CD1c-positive myeloid dendritic cell (primary cell): ENCODE data around the gene SDSL.

Source experiments
- DNase-seq: peaks from one replicate; pipeline ENCODE4 v3.0.0-alpha.2; 2016; ENCODE audit errors: extremely low spot score

SDSL gene

DNA sequence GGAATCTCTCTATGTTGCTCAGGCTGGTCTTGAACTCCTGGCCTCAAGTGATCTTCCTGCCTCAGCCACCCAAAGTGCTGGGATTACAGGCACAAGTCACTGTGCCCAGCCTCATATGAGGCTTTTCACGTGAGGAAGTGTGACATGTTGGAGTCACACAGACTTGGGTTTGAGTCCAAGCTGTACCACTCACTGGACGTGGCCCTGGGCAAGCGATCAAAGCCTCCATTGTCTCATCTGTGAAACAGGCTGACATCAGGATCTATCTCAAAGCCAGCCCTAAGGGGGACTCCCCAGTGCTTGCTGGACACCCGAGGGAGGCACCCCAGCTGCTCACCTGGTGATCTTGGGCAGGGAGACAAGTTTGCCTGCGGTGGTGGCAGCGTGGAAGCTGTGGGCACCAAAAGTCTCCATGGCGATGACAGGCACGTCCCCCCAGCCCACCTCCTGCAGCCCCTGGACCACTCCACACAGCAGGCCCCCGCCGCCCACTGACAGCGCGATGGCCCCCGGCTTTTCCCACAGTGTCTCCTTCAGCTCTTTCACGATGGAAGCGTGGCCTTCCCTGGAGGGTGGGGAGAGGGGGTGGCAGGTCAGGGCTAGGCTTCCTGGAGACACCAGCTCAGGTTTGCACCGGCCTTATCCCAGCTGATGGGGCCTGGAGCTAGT is 25.2 kb upstream of the SDSL start:
- no peak for DNase-seq

DNA sequence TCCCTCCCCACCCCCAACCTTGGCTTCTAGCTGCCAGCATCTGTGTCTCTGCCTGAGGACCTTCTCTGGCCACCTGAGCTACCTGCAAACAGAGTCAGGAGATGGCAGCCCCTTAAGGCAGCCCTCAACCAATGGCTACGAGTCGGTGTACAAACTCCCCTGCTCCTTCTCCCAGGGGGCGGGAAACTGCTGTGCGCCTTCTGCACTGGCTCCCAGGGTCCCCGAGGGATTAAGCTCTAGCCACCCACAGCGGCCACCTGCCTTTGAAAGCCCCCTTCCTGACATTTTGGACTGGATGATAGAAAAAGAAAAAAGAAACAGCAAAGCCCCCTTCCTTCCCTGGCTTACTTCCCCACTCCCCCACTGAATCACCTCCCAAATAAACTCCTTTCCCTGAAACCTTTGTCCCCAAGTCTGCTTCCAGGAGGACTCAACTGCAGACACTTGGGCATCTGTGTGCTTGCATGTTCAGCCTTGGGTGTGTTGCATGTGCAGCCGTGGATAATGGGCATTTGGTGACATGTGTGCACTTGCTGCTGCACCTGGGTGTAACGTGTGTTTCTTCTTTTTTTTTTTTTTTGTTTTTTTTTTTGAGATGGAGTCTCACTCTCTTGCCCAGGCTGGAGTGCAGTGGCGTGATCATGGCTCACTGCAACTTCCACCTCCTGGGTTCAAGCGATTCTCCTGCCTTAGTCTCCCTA is 24.5 kb upstream of the SDSL start:
- no peak for DNase-seq

DNA sequence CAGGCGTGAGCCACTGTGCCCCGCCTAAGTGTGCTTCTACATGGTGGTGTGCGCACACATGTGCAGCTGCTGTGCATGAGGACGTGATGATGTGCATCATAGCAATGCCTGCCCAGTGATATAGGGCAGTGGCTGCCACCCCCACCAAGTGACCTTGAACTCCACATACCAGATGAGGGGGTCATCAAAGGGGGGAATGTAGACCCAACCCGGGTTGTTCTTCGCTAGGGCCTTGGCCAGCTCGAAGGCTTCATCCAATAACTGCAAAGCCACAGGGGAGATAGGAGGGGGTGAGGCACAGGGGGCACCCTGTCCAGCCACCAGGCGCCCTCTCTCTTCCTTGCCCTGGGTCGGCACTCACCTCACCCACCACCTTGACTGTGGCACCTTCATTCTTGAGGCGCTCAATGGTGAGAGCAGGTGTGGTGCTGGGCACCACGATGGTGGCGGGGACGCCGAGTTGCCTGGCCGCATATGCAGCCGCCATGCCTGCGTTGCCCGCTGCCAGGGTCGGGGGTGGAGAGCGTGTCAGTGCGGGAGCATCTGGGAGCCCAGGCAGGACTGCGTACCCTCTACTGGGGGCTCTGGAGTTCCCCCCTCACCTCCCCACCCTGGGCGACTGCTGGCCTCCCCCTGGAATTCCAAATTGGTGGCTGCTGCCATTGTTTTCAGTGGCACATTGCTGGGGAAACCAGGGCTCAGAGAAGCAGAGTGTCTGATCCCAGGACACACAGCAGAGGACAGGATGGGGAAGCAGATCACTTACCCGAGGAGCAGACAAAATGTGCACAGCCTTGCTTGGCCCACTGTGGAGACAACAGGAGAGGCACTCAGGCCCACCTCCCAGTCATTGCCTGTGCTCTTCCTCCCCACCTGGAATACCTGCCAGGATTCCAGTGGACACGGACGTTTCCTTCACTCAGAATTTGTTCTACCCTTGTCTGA is 23.6 kb upstream of the SDSL start:
- DNase-seq, result no peak

DNA sequence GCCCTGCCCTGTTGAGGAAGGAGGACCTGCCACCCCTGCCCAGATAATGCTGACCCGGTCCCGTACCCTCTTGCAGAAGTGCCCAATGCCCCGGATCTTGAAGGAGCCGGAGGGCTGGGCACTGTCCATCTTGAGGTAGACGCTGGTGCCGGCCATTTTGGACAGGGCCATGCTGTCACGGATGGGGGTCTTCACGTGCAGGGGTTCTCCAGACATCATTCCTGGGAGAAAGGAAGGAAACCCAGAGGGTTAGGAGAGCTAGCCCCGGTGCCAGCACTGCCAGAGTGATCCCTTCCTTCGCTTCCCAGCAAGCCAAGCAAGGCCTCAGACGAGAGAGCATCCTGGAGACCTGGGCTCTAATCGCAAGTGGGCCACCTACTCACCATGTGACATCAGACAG is 22.7 kb upstream of the SDSL start:
- no peak for DNase-seq

DNA sequence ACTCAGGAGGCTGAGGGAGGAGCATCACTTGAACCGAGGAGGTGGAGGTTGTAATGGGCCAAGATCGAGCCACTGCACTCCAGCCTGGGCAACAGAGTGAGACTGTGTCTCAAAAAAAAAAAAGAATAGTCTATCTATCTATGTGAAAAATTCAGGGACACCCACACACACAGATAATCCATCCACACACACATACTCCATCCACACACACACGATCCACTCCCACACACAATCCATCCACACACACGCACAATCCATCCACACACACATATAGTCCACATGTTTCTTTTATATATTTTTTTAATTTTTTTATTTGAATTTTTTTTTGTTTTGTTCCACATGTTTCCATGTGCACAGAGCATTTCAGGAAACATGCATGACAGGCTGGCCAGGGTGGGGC is 21.8 kb upstream of the SDSL start:
- DNase-seq, result no peak

DNA sequence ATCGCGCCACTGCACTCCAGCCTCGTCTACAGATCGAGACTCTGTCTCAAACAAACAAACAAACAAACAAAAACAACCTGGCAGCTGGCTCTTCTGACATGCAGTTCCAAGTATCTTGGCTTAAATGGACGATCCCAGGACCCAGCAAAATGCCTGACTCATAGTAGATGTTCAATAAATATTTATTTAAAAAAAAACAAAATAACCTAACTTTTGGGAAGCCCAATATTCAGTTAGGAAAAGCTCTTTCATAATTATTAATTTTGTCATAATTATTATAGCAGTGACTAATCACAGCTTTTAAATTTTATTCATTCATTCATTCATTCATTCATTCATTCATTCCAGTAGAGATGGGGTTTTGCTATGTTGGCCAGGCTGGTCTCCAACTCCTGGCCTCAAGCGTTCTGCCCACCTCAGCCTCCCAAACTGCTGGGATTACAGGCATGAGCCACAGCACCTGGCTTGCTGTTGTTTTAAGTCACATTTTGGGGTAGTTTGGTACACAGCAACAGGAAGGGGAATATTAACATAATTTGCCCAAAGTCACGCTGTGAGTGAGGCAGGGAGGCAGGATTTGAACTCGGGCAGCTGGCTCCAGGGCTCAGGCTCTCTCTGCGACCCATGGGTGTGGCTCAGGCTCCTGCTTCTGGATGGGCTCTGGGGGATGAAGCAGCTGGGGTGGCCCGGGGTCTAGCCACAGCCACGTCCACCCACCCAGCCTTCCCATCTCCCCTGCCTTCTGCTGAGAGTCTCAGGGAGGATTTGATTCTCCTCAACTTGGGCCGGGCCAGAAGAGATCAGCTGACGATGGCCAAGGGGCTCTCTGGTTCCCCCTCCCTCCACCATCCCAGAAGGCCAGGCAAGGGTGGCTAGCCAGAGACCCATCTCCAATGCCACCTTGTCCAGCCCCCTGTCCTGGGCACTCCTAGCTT is 20.8 kb upstream of the SDSL start:
- no peak for DNase-seq

DNA sequence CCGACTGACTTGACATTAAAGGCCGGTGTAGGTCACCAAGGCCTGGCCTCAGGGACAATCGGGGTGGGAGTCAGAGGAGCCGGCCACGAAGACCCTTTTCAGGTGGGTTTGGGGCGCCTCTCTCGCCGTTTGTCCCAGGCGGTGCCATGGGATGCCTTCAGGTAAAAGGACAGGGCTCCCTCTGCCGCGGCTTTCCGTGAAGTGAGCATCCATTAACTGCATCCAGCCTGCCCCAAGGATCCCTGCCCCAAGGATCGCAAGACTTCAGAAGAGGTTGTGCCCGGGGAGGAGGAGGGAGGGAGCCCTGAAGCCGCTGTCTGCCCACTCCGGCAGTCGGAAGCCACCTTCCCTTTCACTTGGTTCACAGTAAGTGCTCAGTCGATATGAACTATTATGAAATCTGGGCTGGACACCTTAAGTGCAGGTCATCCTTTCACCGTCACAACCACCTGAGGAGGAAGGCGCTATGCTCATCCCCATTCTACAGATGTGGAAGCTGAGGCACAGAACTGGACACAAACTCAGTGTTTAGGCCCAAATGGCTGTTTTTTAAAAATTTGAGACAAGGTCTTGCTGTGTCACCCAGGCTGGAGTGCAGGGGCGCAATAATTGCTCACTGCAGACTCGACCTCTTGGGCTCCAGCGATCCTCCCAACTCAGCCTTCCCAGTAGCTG is 19.5 kb upstream of the SDSL start:
- no peak for DNase-seq

DNA sequence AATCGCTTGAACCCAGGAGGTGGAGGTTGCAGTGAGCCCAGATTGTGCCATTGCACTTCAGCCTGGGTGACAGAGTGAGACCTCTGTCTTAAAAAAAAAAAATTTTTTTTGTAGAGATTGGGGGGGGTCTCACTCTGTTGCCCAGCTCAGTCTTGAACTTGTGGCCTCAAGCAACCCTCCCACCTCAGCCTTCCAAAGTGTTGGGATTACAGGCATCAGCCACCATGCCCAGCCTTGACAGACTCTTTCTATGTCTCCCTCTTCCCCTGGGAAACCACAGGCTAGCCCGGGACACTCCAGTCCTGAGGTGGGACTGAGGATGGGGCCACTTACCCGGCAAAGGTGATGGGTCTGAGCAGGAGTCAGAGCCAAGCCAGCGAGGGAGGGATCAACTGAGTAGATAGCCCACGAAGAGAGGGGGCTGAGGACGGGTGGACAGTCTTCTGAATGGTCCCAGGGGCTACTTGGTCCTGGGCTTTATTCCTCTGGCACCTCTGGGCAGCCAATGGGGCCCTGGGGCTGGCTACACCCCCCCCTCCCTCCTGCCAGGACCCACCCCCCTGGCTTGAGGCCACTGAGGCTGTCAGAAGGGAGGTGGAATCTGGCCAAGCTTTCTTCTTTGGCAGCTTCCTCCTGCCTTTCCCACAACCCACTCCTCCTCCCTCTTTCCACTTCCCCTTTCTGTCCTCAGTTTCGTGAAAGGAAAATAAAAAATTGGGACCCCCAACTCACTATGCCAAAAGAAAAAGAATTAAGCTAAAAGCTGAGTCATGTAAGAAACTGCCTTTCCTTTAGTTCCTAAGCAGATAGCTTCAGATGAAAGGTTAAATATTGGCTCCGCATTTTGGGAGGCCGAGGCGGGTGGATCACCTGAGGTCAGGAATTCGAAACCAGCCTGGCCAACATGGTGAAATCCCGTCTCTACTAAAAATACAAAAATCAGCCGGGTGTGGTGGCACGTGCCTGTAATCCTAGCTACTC is 18.5 kb upstream of the SDSL start, which contains the start of gene SDS:
TSS of gene SDS (minus strand) at position 453 of the 981 bp plus-strand sequence. CDS start 4,179 bp downstream, outside the sequence.
- DNase-seq, result peak; percentile 71

DNA sequence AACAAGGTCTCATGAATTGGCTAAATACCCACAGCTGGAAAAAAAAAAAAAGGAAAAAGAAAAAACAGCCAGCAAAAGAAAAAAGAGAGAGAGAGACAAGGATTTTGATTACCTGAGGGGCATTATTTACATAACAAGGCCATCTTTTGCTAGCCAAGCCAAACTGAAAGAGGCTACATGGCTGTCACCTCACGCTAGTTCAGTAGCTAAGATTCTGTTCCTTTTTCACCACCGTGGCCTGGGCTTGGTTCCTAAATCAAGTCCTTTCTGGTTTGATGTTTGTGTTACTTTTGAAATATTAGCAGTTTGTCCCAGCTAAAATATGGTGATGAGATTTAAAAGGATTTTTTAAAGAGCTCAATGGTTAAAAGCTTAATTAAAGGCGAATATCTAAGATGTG is 16.5 kb upstream of the SDSL start:
- DNase-seq, result peak; percentile 76

DNA sequence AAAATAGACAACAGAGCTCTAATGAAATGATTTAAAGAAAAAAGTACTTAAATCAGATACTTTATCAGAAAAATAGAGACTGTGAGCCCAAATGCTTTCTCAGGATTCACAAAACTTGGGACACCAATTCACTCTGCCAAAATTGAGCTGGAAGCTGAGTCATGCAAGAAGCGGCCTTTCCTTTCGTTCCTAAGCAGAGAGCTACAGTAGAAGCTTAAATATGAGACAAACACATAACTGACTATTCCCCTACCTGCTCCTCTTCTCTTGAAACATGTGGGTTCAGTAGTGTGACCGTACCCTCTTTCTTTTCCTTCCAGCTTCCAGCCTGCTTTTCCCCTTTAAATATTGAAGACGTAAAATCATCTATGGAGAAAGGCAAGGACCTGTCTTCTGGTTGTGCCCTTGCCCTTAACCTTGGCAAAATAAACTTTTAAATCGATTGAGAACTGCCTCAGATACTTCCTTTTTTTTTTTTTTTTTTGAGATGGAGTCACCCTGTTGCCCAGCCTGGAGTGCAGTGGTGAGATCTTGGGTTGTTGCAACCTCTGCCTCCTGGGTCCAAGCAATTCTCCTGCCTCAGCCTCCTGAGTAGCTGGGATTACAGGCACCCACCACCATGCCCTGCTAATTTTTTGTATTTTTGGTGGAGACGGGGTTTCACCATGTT is 14.1 kb upstream of the SDSL start:
- peak; percentile 32 for DNase-seq

DNA sequence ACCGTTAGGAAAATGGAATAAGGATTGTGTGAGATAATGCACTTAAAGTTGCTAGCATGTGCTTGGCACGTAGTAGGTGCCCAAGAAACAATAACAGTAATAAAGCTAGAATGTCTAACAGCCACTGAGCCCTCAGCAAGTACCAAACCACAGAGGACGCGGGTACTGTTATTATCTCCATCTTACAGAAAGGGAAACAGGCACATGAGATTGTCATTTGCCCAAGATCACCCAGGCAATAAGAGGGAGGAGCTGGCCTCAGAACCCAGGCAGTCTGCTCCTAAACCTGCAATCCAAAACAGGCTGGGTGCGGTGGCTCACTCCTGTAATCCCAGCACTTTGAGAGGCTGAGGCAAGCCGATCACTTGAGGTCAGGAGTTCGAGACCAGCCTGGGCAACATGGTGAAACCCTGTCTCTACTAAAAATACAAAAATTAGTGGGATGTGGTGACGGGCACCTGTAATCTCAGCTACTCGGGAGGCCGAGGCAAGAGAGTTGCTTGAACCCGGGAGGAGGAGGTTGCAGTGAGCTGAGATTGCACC is 13.4 kb upstream of the SDSL start:
- DNase-seq, result no peak

DNA sequence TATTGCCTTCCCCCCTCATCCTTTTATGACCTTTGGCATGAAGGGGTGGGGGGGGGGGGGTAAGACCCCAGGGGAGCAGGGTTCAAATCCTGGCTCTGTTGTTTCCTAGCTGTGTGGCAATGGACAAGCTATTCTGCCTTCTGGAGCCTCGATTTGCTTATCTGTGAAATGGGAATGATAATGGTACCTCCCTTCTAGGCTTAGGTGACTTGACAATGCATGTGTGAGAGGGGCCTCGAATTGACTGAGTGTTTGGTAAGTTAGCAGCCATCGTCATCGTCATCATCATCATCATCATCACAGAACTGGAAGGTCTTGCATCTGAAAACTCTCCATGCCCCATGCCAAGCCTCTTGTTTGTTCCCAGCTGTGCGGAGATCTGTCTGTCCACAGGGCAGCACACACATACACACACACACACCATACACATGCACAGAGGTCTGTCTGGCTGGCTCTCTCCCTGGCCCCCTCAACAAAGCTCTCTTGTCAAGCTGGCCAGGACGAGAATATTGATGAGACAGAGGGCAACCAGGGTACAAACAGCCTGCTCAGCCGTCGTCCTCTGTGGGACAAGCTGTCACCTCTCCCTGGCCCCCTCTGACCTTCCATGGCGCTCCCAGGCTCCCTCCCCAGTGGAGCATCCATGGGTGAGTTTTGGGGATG is 12.6 kb upstream of the SDSL start:
- DNase-seq, result no peak

DNA sequence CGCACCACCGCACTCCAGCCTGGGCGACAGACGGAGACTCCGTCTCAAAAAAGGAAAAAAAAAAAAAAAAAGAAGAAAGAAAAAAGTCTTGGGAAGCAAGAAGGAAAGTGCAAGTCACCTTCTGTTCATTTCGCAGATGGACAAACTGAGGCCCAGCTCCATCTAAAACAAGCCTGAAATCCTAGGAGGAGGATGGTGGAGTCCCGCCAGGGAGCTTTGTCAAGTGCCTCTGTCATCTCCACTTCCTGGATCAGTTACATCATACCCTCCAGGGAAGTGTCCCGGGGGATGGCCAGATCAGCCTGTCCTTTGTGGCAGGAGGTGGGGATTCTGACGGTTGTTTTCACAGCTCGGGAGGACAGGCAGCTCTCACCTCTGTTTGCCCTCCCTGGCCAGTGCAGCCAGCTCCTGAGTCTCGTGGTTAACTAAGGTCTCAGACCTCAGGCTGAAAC is 8.7 kb upstream of the SDSL start:
- DNase-seq, result peak; percentile 33

DNA sequence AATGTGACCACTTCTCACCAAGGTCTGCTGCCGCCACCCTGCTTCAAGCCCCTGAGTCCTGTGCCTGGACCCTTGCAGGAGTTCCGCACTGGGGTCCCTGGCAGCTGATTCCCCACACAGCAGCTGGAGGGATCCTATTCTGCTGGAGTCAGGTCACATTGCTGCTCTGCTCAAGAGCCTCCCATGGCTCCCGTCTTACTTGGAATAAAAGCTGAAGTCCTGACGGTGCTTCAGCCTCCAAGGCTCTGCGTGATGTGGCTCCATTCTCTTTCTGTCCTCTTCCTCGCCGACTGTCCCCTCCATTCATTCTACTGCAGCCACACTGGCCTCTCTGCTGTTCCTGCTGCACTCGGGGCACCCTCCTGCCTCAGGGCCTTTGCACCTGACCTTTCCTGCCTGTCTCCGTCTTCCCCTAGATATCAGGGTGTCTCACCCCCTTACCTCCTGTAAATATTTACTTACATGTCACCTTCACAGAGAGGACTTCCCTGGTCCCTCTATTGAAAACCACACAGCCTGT is 7.6 kb upstream of the SDSL start:
- DNase-seq, result no peak

DNA sequence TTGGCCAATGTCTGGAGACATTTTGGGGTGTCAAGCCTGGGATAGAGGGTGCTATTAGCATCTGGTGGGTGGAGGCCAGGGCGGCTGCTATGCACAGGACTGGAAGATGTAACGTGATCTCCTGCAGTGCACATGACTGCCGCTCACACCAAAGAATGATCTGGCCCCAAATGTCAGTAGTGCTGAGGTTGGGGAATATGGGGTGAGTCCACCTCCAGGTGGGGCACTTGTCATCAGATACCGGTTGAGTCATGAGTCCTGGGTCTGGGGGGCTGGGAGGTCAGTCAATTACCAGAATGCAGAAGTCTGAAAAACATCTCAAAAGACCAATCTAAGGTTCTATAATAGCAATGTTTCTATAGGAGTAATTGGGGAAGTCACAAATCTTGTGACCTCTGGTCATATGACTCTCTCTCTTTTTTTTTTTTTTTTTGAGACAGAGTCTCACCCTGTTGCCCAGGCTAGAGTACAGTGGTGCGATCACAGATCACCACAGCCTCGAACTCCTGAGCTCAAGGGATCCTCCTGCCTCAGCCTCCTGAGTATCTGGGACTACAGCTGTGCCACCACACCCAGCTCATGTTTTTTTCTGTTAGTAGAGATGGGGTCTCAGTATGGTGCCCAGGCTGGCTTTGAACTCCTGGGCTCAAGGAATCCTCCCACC is 6.0 kb upstream of the SDSL start:
- peak; percentile 90 for DNase-seq

DNA sequence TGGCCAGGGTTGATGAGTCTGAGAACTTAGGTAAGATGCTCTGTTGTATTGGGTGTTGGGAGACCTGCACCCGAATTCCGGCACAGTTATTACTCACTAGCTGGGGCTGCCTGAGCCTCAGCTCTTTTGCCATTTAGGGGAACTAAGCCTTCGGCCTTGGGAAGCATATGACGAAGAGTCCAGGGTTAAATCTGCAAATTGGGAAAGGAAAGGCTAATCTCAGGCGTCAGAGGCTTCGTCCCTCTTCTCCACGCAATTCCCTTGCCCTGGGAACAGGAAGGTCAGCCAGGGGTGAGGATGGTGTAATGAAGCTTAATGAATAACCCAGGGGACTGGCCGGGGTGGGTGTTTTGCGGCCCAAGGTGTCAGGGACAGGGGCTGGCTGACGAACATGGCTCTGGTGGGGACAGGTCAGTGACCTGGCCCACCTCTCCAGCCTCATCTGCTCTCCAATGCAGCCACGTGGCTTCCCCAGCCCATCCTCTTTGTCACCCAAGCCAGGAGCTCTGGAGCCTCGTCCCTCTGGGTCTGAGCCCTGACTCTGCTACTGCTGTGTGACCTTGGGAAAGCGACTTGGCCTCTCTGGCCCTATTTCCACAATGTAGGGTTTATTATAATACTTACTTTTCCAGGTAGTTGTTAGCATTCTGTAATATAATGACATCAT is 3.8 kb upstream of the SDSL start:
- peak; percentile 90 for DNase-seq
